ENCODE data around the gene BATF3.

The BATF3 gene

DNA sequence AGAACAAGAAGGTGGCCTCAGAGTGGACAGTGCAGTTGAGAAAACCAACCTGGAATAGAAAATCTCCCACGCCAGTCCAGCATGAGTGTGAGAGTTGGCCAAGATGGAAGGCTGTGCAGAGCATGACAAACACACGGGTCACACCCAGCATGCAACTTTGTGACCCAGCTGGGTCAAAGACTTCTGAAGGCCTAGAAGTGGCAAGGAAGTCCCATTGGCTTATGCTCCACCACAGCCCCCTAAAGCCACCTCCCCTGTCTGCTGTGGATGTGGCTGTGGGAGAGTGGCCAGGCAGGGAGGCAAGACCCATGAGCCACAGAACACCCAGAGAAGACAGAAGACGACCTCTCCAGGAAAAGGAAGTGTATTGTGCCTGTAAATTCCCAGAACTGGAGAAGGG, 13.6 kb downstream of the BATF3 start:
- no peak for DNase-seq (ENCODE audit: low spot score)
- TF ChIP-seq, protein P1, sequence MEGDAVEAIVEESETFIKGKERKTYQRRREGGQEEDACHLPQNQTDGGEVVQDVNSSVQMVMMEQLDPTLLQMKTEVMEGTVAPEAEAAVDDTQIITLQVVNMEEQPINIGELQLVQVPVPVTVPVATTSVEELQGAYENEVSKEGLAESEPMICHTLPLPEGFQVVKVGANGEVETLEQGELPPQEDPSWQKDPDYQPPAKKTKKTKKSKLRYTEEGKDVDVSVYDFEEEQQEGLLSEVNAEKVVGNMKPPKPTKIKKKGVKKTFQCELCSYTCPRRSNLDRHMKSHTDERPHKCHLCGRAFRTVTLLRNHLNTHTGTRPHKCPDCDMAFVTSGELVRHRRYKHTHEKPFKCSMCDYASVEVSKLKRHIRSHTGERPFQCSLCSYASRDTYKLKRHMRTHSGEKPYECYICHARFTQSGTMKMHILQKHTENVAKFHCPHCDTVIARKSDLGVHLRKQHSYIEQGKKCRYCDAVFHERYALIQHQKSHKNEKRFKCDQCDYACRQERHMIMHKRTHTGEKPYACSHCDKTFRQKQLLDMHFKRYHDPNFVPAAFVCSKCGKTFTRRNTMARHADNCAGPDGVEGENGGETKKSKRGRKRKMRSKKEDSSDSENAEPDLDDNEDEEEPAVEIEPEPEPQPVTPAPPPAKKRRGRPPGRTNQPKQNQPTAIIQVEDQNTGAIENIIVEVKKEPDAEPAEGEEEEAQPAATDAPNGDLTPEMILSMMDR (conservative IDR thresholded peaks at IDR 0.05; ENCODE audit: low read depth) = no peak
- ChIA-PET POLR2A (ENCODE audit: low non-redundant PET) (no interaction called here), CTCF (no interaction called here)
- H3K27ac ChIP-seq = no peak overlapping the region

DNA sequence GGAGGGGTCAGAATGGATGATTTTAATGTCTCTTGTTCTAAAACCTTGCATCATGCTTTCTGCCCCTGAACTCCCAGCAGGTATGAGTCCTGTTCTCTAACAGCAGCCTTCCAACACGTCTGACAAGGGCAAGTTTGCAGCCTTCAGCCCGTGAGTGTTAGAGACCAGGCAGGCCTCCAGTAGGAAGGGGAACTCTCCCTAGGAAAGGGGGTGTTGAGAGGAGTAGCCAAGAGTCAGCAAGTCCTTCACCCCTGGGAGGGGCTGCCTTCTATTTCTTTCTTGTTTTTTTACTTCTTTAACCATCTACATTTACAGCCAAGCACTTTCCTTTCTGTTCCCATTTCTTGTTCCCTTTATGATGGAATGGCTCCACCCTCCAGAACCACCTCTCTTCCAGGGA, 14.2 kb downstream of the BATF3 start:
- CTCF ChIA-PET = no interaction called here
- TF ChIP-seq, protein P1 (conservative IDR thresholded peaks at IDR 0.05; ENCODE audit: low read depth) = no peak
- no peak for DNase-seq (ENCODE audit: low spot score)
- POLR2A ChIA-PET (ENCODE audit: low non-redundant PET) = no interaction called here
- no peak overlapping the region for H3K27ac ChIP-seq

DNA sequence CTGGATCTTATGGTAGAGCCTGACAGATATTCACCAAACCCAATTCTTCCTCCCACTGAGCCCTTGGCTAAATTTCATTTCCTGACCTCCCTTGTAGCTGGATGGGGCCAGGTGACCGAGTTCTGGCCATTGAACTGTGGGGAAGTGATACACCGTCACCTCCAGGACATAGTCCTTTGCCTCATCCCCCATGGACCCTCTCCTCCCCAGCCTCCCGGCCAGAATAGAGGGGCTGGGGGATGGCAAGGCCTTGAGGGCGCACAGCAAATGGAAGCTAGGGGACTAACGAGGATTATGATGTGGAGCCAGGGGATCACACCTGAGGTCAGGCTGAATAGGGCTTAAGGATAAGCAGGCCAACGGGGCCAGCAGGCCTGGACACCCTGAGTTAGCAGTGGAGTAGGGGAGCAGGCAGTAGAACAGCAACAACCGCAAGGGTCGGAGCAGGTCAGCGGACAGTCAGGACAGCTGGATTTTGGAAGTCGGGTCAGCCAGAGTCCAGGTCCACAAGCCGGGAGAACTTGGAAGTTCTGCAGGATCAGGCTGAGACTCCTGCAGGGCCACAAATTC, 15.0 kb downstream of the BATF3 start:
- ChIA-PET POLR2A (ENCODE audit: low non-redundant PET) (no interaction called here), CTCF (no interaction called here)
- no peak for DNase-seq (ENCODE audit: low spot score)
- no peak overlapping the region for H3K27ac ChIP-seq
- TF ChIP-seq, protein P1 (conservative IDR thresholded peaks at IDR 0.05; ENCODE audit: low read depth) = no peak

DNA sequence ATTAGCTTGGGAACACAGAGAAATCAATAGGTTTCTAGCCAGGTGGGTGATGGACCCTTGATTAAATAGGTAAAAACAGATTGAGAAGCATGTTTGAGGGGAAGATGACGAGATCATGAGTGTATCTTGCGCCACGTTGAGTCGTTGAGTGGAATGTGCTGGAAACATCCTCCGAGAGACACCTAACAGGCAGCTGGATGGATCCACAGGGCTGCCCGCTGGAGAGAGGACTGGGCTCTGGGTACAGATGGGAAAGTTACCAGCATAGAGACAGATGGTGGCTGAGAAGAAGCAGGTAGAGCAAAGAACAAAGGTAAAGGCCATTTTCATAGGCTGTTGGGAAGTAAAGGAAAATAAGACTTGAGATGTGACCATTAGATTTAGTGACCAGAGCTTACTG, 15.6 kb downstream of the BATF3 start:
- ChIA-PET CTCF (no interaction called here), POLR2A (ENCODE audit: low non-redundant PET) (no interaction called here)
- TF ChIP-seq, protein P1 (conservative IDR thresholded peaks at IDR 0.05; ENCODE audit: low read depth) = no peak
- H3K27ac ChIP-seq = no peak overlapping the region
- DNase-seq (ENCODE audit: low spot score) = no peak

DNA sequence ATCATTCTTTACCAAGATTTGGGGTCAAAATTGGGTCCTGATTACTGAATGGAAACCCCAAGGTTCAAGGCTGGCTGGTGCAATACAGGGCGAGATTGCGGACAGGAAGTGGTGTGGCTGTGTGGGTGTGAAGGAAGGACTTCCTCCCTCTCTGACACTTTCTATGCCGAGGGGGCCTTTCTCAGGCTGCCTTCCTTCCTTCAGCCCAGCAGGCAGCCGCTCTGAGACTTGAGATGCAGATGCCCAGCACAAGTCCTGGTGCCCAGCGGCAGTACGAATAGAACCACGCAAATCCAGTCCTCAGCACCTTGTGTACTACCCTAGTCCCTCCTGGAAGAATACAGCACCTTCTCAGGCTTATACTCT, 16.3 kb downstream of the BATF3 start:
- no peak overlapping the region for H3K27ac ChIP-seq
- POLR2A ChIA-PET (ENCODE audit: low non-redundant PET) = no interaction called here
- DNase-seq (ENCODE audit: low spot score) = no peak
- CTCF ChIA-PET = interaction anchor here (0.6 kb wide), 2 partner anchors 118 to 157 kb away, joined by 3 read pairs; no protein-coding TSS in a partner anchor
- TF ChIP-seq, protein P1 (conservative IDR thresholded peaks at IDR 0.05; ENCODE audit: low read depth) = no peak

DNA sequence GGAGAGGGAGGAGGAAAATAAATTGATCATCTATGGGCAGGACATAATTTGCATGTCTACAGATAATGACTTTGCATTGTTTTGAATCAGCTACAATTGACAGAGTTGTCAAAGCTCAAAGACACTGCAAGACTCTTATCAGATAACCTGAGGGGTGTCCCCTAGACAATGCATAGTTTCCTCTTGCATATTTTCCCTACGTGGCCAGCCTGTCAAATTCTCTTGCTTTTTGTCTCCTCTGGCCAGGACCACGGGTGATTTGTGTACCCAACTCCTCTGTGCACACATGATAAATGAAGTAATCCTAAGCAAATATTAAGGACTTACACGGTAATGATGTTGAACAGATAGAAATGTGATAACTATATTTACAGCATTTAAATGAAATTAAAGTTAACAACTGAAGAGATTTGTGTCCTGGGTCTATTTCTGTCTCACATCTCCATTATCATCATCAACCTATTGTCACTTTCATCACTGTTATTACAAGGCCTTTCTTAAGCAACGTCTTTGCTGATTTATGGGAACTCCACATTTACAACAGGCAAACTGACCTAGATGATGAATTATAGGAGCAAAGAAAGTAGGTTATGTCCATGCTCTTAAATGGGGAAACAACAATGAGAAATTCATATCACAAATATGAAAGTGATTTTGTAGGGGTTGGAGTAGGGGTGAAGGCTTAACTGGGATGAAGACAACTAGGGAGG, 18.8 kb downstream of the BATF3 start:
- TF ChIP-seq, protein P1 (conservative IDR thresholded peaks at IDR 0.05; ENCODE audit: low read depth) = no peak
- no peak overlapping the region for H3K27ac ChIP-seq
- ChIA-PET CTCF (no interaction called here), POLR2A (ENCODE audit: low non-redundant PET) (no interaction called here)
- DNase-seq (ENCODE audit: low spot score) = no peak
